Ecto neural progenitor cell (in vitro differentiated cells): ENCODE data around the gene KIFAP3.

Experiments
- DNase-seq: peaks from one replicate; pipeline ENCODE4 v3.0.0-alpha.2; 2018; ENCODE audit warnings: low spot score

The KIFAP3 gene

DNA sequence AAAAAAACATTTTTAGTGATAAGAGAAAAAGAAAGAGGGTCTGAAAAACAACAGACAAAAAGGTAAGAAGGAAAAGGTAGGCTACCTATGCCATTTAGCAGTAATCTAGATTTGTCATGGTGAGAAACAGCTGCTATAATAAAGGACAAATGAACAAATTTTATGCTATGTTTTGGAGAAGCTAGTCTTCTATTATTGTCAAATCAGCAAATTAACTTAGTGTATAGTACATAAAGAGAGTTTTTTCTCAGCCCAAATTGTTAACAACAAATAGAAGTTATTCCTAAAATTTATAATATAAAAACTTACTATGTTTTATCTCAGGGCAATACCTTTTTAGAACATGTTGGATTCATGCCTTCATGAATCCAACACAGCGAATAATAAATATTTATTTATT, 88.7 kb downstream of the KIFAP3 start:
- DNase-seq, result no peak

DNA sequence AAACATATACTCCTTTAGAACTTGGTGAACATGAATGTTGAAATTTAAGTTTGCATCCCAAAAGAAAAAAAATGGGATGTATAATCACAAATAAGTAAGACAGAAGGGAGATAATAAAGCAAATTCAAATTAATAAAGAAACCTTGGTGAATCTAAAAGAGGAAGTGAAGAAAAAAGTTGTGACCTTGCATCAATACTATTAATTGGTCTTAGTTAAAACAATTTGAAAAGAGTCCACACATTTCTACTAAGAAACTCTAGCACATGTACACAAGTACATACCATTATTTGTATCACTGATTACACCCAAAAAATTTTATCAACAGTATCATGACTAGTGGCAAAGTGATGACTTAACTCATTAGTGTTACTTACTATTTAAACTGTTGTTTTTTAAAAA, 100.4 kb downstream of the KIFAP3 start:
- no peak for DNase-seq

DNA sequence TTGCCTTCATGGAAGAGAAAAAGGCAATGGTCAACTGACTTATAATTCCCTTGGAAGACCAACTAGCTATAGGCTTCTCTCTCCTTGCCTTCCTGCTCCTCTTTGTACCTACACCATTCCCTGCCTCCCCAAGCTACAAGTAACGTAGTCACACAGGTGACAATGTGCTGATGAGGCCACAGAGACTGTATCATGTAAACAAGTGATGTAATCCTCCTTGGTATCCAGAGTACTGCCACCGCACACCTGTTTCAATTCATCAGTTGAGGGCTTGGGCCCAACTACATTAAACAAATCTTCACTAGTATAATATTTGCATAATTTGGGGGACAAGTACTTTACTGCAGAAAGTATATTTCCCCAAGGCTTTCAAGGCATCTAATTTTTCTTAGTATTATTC, 104.4 kb downstream of the KIFAP3 start:
- DNase-seq, result no peak

- DNase-seq, result no peak
Observed at GRCh38 chr1:169968174-169968573, 106.3 kb downstream of the KIFAP3 start.

DNA sequence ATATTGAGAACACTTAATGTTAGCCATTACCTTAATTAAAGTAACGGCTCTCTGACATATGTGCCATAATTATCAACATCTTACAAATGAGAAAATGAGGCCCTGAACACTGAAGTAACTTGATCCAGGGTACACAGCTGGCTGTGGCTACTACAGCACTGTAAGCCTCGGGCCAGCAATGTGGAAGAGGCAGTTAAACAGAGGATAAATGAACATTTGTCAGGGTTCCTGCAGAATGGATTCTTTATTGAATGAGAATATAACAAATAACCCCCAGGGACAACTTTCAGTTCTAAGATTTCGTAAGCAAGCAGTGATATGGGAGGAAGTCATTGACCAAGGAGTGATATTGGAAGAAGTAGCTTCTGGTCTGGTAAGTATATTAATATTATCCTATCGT, 110.3 kb downstream of the KIFAP3 start:
- no peak for DNase-seq

DNA sequence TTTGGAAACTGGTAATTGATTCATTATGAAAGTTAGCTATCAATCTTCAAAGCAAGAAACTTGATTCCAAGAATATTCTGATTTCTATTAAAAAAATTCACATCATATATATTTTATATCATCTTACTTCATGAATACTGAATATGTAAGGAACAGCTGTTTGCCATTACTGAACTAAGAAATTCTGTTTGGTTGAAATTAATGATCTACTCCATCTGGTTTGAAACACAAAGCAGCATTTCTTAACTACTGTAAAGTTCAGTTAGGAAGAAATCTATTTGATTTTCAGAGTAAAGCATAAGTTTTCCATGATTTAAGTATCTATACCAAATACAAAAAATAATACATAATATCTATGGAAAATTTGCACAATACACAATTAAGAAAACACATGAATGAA, 114.8 kb downstream of the KIFAP3 start:
- DNase-seq, result no peak

DNA sequence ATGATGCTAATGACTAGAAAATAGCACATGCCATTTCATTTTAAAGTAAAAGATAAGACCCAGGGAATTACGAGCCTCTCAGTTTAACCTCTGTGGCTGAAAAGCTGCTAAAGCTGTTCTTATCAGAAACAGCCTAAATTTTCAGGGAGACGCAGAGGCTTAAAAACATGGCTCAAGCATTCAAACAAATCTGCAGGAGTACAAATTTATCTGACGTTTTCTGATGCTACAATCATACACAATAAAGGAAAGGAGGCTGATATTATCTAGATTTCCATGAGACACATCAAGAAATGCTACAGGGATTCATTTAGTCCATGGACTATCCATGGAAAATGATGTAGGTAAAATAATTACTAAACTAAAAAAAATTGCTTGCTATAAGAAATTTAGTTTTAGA, 115.5 kb downstream of the KIFAP3 start:
- DNase-seq, result no peak

DNA sequence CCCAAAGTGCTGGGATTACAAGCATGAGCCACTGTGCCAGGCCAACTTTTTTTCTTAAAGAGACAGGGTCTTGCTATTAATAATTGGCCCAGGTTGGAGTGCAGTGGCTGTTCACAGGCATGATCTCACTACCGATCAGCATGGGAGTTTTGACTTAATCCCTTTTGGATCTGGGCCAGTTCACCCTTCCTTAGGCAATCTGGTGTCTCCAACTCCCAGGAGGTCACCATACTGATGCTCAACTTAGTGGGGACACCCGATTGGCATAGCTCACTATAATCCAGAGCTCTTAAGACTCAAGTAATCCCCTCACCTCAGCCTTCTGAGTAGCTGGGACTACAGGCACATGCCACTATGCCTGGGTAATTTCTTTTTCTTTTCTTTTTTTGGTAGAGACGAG, 116.6 kb downstream of the KIFAP3 start:
- DNase-seq, result no peak

DNA sequence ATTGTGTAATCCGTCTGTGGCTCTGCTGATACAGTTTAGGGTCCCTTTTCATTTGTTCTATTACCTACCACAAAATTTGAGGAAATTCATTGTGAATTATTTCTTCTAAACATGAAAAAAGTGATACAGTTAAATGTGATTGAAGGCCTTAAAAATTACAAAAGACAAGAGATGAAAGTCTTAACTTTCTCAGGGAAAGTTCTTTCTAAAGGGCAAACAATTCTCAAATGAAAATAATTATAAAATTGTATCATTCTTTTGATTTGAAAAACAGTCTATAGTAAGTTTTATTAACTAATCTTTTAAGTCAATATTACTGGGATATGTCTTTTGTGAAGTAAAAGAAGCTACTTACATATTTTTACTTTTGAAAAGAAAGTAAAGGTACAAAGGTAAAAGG, 123.4 kb downstream of the KIFAP3 start:
- DNase-seq, result no peak

- DNase-seq, result no peak
Observed at GRCh38 chr1:169949139-169949538, 125.4 kb downstream of the KIFAP3 start.

DNA sequence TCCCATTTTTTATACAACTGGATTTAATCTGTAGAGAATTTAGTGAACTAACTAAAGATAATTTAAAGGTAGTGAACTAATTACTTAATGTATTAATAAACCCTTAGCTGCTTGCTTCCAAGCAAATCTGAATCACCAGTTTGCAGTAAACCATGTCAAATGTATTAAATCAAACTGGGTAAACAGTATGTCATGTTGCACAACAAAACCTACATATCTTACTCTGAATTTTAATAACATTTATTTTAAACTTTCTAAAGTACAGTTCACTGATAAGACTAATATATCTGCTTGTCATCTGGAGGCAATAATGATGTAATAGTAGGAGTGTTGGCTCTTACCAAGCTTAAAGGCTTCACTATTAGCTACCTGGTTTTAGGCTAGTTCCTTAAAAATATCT, 128.3 kb downstream of the KIFAP3 start:
- no peak for DNase-seq

DNA sequence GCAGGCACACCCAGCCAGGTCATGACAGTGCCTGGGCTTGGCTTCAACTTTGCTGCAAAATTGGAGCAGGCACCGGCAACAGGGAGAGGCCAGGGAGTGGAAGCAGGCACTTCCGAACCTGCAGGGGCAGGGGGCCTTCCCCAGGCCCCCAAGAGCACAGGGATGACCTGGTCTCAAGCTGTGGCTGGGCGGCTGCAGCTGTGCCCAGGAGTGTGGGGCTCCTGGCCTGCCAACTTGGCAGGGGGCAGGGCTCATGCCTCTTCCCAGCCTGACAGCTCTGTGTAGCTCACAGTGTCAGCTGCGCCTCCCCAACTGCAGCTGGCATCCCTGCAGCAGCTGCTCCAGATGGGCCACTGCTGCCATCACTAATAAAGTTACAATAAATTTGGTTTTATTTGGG, 129.3 kb downstream of the KIFAP3 start:
- DNase-seq, result no peak

- no peak for DNase-seq
Observed at GRCh38 chr1:169944621-169945020, 129.9 kb downstream of the KIFAP3 start.

DNA sequence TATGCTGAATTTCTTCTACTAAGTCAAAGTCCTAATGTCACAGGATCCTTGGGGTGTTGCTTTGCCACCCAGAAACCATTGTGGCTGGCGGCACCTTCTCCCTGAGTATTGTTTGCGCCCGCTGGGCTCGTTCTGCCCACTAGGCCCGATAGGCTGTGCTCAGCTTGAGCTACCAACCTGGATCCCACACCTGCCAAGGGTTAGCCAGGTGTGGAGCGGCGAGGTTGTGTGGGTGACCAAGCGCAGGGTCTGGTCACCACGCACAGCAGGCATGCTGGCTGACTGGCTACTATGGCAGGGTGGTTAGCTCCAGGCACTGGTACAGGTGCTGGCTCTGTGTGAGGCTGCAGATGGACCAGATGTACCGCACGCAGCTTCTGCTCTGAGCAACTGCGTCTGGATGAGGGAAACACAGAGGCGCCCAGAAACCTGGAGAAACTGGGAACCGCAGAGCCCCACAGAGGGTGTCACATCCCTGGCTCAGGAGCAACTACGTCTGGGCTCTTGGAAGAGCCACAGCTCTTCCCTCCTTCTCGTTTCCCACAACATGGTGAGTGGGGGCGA, 130.4 kb downstream of the KIFAP3 start:
- no peak for DNase-seq

GRCh38 chr1:169941982-169942830, 132.3 kb downstream of the KIFAP3 start:
- no peak for DNase-seq

GRCh38 chr1:169933984-169934725, 140.3 kb downstream of the KIFAP3 start:
- no peak for DNase-seq

DNA sequence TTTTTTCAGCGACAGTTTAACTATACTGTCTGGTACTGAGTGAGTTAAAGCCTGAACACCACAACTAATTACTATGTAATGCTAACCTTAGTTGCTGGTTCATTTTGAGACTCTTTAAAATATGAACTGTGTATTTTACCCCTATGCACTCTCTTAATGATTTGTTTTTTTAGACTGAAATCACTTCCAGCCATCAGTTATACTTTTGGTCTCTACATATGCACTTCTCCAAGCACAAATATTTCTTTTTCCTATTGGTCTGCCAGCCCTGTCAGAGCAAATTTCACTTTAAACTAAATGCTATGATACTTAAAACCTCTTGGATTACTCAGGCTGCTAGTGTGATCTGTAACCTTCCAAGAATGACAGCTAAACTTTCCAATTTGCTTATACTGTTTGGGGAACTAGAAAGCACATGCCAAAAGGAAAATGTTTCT, 142.7 kb downstream of the KIFAP3 start:
- no peak for DNase-seq

- no peak for DNase-seq
Observed at GRCh38 chr1:169929210-169929526, 145.3 kb downstream of the KIFAP3 start.

GRCh38 chr1:169928438-169929209, 145.9 kb downstream of the KIFAP3 start:
- no peak for DNase-seq

GRCh38 chr1:169925505-169926482, 148.7 kb downstream of the KIFAP3 start:
- DNase-seq, result no peak

DNA sequence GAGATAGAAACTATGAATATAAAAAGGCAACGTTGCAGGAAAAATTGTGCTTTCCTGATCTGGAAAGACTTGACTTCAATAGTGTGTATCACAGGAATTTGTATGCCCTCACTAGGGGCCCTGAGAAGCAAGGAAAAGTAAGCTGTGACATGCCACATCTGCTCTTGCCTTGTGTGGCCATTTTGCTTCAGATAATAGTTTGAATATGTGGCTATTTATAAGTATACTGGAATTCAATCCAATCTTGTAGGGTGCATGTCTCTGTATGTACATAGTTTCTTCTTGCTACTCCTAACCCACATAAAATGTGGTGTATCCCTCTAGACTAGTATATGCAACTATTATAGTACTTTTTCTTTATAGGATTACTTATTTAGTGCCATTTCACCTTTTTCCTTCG, 149.7 kb downstream of the KIFAP3 start:
- DNase-seq, result no peak
